Erythroblast (primary cell): Measurements from ENCODE around the gene SPEM1.

Source experiments
- GATA1 ChIP-seq: IDR thresholded peaks from 2 replicates; pipeline ENCODE4 v1.6.1; 2011; ENCODE audit warnings: low read depth, mild to moderate bottlenecking, control low read depth, low read length, moderate library complexity
- POLR2A ChIP-seq: IDR thresholded peaks from 2 replicates; pipeline ENCODE4 v1.6.1; 2011; ENCODE audit warnings: mild to moderate bottlenecking, low read length

DNA sequence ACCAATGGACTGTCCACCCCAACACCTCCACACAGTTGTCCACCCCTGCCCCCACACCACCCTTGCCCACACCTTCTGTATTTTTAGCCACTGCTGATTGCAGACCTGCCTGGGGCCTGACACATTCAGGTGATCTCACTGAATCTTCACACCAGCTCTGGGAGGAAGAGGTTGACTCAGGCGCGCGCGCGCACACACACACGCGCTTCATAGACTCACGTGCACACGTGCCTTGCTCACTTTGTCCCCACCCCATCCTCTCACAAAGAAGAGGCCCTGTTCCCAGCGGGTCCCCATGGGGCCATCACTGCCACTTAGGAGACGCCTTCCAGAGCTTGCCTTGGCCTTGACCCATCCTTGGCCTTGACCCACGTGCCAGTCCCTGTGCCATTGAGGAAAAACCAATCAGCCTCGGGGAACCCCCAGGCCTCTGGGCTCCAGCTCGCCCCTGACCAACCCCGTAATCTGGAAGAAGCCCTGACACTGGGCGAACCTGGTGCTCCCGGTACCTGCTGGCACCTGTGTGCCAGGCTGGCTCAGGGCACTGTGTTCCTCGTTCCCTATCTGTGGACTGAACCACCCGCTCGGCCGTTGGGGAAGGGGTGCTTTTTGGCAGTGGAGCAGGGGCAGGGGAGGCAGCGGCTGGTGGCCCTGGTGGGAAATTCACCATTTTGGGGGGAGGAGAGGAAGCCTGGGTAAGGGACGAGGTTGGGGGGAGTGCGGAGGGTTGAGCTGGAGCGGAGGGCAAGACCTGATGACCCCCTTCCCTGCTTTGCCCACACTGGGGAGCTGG lies 9.3 kb upstream of the SPEM1 start:
- no peak for TF ChIP-seq POLR2A
- no peak for TF ChIP-seq GATA1
